Fibroblast of lung (primary cell): Measurements from ENCODE around the gene C16orf92. TPM values are rescaled to one million over a fixed set of nuclear protein-coding genes. Genes with fewer than 3 reads are reported as not detected.

Experiments used
- DNase-seq, 2 donors: peaks; one replicate each; pipeline versions ENCODE4 v3.0.0 to v3.0.0-alpha.2; 2010; ENCODE audit warnings: low read depth in 2 of 2
- H2AFZ ChIP-seq: 2 replicates; pipeline ENCODE4 v1.5.1; 2012; ENCODE audit warnings: low read length, control low read depth, inconsistent platforms
- H3K27ac ChIP-seq: 2 replicates; pipeline ENCODE4 v1.5.1; 2011; ENCODE audit warnings: low read length, control low read depth; ENCODE audit not compliant: insufficient read depth
- H3K27me3 ChIP-seq: 2 replicates; pipeline ENCODE4 v1.5.1; 2011; ENCODE audit warnings: mild to moderate bottlenecking, low read length; ENCODE audit not compliant: control insufficient read depth, insufficient read depth
- H3K36me3 ChIP-seq: 2 replicates; pipeline ENCODE4 v1.5.1; 2011; ENCODE audit warnings: low read length; ENCODE audit not compliant: control insufficient read depth, insufficient read depth
- H3K4me1 ChIP-seq: 2 replicates; pipeline ENCODE4 v1.5.1; 2011; ENCODE audit warnings: low read length; ENCODE audit not compliant: control insufficient read depth, insufficient read depth; ENCODE audit errors: extremely low read depth
- H3K4me2 ChIP-seq: 2 replicates; pipeline ENCODE4 v1.5.1; 2011; ENCODE audit warnings: low read length, control low read depth; ENCODE audit not compliant: insufficient read depth; ENCODE audit errors: extremely low read depth
- H3K4me3 ChIP-seq, 4 experiments: fragments of 200-600 bp in 1 of 4; sonication (generic) in 1 of 4; replicated peaks in 1 of 4; 2 replicates each; pipeline ENCODE4 v1.5.1; 2011 to 2016; ENCODE audit warnings: low read length in 4 of 4, low read depth in 3 of 4, mild to moderate bottlenecking in 3 of 4, control low read depth in 2 of 4, inconsistent platforms in 1 of 4, mixed read lengths in 1 of 4; ENCODE audit not compliant: insufficient read depth in 1 of 4; ENCODE audit errors: control extremely low read depth in 1 of 4
- H3K79me2 ChIP-seq: 2 replicates; pipeline ENCODE4 v1.5.1; 2012; ENCODE audit warnings: mild to moderate bottlenecking, low read length, inconsistent platforms; ENCODE audit not compliant: control insufficient read depth, insufficient read depth
- H3K9ac ChIP-seq: 2 replicates; pipeline ENCODE4 v1.5.1; 2011; ENCODE audit warnings: mild to moderate bottlenecking, low read length, control low read depth; ENCODE audit not compliant: insufficient read depth
- H3K9me3 ChIP-seq: 2 replicates; pipeline ENCODE4 v1.5.1; 2012; ENCODE audit warnings: low read depth, low read length; ENCODE audit not compliant: control insufficient read depth, insufficient read depth
- H4K20me1 ChIP-seq: 2 replicates; pipeline ENCODE4 v1.5.1; 2011; ENCODE audit warnings: low read length; ENCODE audit not compliant: control insufficient read depth, insufficient read depth; ENCODE audit errors: extremely low read depth
- CTCF ChIP-seq, 2 donors: IDR thresholded peaks in 1 of 2; conservative IDR thresholded peaks in 1 of 2; 1 replicate in 1 of 2; 2 replicates in 1 of 2; pipeline ENCODE4 v1.5.1; 2011 to 2012; ENCODE audit warnings: low read length in 2 of 2, control low read depth in 1 of 2, inconsistent platforms in 1 of 2, low read depth in 1 of 2, mild to moderate bottlenecking in 1 of 2
- EZH2 ChIP-seq: IDR thresholded peaks from 2 replicates; pipeline ENCODE4 v1.5.1; 2012; ENCODE audit warnings: low read length, control low read depth, mild to moderate bottlenecking; ENCODE audit errors: missing control alignments
- polyA plus RNA-seq, 2 donors: library from polyadenylated mRNA; depleted of rRNA in 1 of 2; stranded (reverse) in 1 of 2; unstranded in 1 of 2; fragments of >200 nt; gene quantifications; 2 replicates each; pipeline ENCODE4 v1.2.1, GENCODE V29; 2011 to 2012; ENCODE audit warnings: missing spikeins in 1 of 2
- total RNA-seq: library from RNA; depleted of rRNA; stranded (reverse); fragments of >200 nt; gene quantifications from 2 replicates; pipeline ENCODE4 v1.2.1, GENCODE V29; 2014

C16orf92 gene
- total and polyA plus RNA-seq, 2 donors (not counting 1 experiment from before 2014, with no cell fraction given): not detected

DNA sequence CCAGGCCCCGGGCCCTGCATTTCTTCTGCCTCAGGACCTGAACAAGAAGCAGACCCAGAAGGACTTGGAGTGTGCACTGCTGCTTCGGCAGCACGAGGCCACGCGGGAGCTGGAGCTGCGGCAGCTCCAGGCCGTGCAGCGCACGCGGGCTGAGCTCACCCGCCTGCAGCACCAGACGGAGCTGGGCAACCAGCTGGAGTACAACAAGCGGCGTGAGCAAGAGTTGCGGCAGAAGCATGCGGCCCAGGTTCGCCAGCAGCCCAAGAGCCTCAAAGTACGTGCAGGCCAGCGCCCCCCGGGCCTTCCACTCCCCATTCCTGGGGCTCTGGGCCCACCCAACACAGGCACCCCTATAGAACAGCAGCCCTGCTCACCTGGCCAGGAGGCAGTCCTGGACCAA lies 36.8 kb upstream of the C16orf92 start:
- Histone ChIP-seq H3K27ac (no peak overlapping the region), H3K4me2 (no peak overlapping the region), H4K20me1 (no peaks in the 10 kb centered on the region), H3K79me2 (no peaks in the 10 kb centered on the region), H3K27me3 (no peaks in the 10 kb centered on the region), H3K4me3 (no peak overlapping the region), H3K4me1 (no peaks in the 10 kb centered on the region), H2AFZ (no peak overlapping the region), H3K36me3 (peaks cover 42% of the 10 kb centered on the region), H3K9ac (no peak overlapping the region), H3K9me3 (no peaks in the 10 kb centered on the region)
- no peak for DNase-seq
- TF ChIP-seq CTCF (conservative IDR thresholded peaks at IDR 0.05 in 1 of 2, IDR thresholded peaks at IDR 0.05 in 1 of 2; ENCODE audit: low read depth in 1 of 2, low read length in 2 of 2) (no peak), EZH2 (no peak)

GRCh38 chr16:29986931-29987330 lies 36.1 kb upstream of the C16orf92 start:
- H3K9ac ChIP-seq: no peak overlapping the region
- no peak for DNase-seq
- H3K79me2 ChIP-seq: no peaks in the 10 kb centered on the region
- no peak overlapping the region for H3K27ac ChIP-seq
- TF ChIP-seq EZH2: no peak
- no peak for TF ChIP-seq CTCF (conservative IDR thresholded peaks at IDR 0.05 in 1 of 2, IDR thresholded peaks at IDR 0.05 in 1 of 2; ENCODE audit: low read depth in 1 of 2, low read length in 2 of 2)
- no peaks in the 10 kb centered on the region for H3K4me1 ChIP-seq
- H3K36me3 ChIP-seq: peaks cover 36% of the 10 kb centered on the region
- H3K27me3 ChIP-seq: no peaks in the 10 kb centered on the region
- H2AFZ ChIP-seq: no peak overlapping the region
- no peak overlapping the region for H3K4me2 ChIP-seq
- H4K20me1 ChIP-seq: no peaks in the 10 kb centered on the region
- no peaks in the 10 kb centered on the region for H3K9me3 ChIP-seq
- H3K4me3 ChIP-seq: no peak overlapping the region

DNA sequence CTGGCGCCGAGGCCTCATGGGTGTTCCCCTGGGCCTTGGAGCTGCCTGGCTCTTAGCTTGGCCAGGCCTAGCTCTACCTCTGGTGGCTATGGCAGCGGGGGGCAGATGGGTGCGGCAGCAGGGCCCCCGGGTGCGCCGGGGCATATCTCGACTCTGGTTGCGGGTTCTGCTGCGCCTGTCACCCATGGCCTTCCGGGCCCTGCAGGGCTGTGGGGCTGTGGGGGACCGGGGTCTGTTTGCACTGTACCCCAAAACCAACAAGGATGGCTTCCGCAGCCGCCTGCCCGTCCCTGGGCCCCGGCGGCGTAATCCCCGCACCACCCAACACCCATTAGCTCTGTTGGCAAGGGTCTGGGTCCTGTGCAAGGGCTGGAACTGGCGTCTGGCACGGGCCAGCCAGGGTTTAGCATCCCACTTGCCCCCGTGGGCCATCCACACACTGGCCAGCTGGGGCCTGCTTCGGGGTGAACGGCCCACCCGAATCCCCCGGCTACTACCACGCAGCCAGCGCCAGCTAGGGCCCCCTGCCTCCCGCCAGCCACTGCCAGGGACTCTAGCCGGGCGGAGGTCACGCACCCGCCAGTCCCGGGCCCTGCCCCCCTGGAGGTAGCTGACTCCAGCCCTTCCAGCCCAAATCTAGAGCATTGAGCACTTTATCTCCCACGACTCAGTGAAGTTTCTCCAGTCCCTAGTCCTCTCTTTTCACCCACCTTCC lies 35.5 kb upstream of the C16orf92 start:
- DNase-seq: no peak
- Histone ChIP-seq H3K27ac (no peak overlapping the region), H4K20me1 (no peaks in the 10 kb centered on the region), H3K79me2 (no peaks in the 10 kb centered on the region), H3K36me3 (peaks cover 38% of the 10 kb centered on the region), H3K4me2 (no peak overlapping the region), H3K9ac (no peak overlapping the region), H2AFZ (no peak overlapping the region), H3K9me3 (no peaks in the 10 kb centered on the region), H3K27me3 (no peaks in the 10 kb centered on the region), H3K4me1 (no peaks in the 10 kb centered on the region), H3K4me3 (no peak overlapping the region)
- TF ChIP-seq CTCF (conservative IDR thresholded peaks at IDR 0.05 in 1 of 2, IDR thresholded peaks at IDR 0.05 in 1 of 2; ENCODE audit: low read depth in 1 of 2, low read length in 2 of 2): no peak
- TF ChIP-seq EZH2: no peak
